ENCODE data around the gene EPHA7. TPM values are rescaled to one million over a fixed set of nuclear protein-coding genes. Genes with fewer than 3 reads are reported as not detected.

EPHA7 gene
- total RNA-seq, 4 donors from 2014 or later, result under 0.01 to 0.39 (median 0.21) TPM

- H3K4me1 ChIP-seq, result peaks cover 6 to 12% of the 10 kb centered on the region in 2 donors
- intact Hi-C loops (cut with DNase I), result no loop called here
- H3K27ac ChIP-seq, result no peak overlapping the region
- H3K4me3 ChIP-seq (replicated peaks in 1 of 3), result no peak overlapping the region
- peaks cover 19% of the 10 kb centered on the region for H3K27me3 ChIP-seq
- no peak for DNase-seq
- no peak for TF ChIP-seq POLR2A (IDR thresholded peaks at IDR 0.05)
- TF ChIP-seq, protein P1, sequence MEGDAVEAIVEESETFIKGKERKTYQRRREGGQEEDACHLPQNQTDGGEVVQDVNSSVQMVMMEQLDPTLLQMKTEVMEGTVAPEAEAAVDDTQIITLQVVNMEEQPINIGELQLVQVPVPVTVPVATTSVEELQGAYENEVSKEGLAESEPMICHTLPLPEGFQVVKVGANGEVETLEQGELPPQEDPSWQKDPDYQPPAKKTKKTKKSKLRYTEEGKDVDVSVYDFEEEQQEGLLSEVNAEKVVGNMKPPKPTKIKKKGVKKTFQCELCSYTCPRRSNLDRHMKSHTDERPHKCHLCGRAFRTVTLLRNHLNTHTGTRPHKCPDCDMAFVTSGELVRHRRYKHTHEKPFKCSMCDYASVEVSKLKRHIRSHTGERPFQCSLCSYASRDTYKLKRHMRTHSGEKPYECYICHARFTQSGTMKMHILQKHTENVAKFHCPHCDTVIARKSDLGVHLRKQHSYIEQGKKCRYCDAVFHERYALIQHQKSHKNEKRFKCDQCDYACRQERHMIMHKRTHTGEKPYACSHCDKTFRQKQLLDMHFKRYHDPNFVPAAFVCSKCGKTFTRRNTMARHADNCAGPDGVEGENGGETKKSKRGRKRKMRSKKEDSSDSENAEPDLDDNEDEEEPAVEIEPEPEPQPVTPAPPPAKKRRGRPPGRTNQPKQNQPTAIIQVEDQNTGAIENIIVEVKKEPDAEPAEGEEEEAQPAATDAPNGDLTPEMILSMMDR (IDR thresholded peaks at IDR 0.05), result no peak
- H3K36me3 ChIP-seq, result no peaks in the 10 kb centered on the region
- no peaks in the 10 kb centered on the region for H3K9me3 ChIP-seq
Measured at GRCh38 chr6:93412452-93412851, 6.9 kb downstream of the EPHA7 start.

DNA sequence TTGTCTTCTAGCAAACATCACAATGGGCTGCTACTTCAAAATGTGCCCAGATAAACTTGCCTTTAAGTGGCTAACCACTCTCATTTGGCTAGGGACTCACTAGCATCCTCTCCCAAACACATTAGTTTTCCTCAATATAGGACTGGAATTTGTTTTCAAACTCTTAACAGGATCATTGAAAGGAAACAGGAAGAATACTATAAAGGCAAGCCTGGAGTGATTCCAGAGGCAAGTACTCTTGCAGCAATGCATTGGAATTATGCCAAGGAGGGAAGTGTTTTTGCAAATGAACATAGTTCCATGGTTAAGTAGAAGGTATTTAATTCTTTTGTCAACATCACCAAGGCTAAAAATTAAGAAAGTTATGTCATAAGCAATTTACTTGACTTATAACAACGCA is 12.2 kb downstream of the EPHA7 start:
- Histone ChIP-seq H3K4me1 (no peaks in the 10 kb centered on the region), H3K27me3 (no peaks in the 10 kb centered on the region), H3K36me3 (no peaks in the 10 kb centered on the region), H3K4me3 (replicated peaks in 1 of 3) (no peak overlapping the region), H3K9me3 (no peaks in the 10 kb centered on the region), H3K27ac (no peak overlapping the region)
- intact Hi-C loops (cut with DNase I), result no loop called here
- no peak for DNase-seq
- no peak for TF ChIP-seq POLR2A (IDR thresholded peaks at IDR 0.05)
- TF ChIP-seq, protein P1 (IDR thresholded peaks at IDR 0.05), result no peak
- 62 to 84% methylated on average over 1 of the region's 1 CpG for WGBS, 2 donors

GRCh38 chr6:93403390-93403789 is 16.0 kb downstream of the EPHA7 start:
- H3K27me3 ChIP-seq, result no peaks in the 10 kb centered on the region
- no peak overlapping the region for H3K27ac ChIP-seq
- 95 to 97% methylated on average over 3 of the region's 3 CpGs for WGBS, 2 donors
- no peak overlapping the region for H3K4me3 ChIP-seq (replicated peaks in 1 of 3)
- TF ChIP-seq, protein P1 (IDR thresholded peaks at IDR 0.05), result no peak
- TF ChIP-seq POLR2A (IDR thresholded peaks at IDR 0.05), result no peak
- no peaks in the 10 kb centered on the region for H3K4me1 ChIP-seq
- no peaks in the 10 kb centered on the region for H3K36me3 ChIP-seq
- intact Hi-C loops (cut with DNase I), result no loop called here
- DNase-seq, result no peak
- no peaks in the 10 kb centered on the region for H3K9me3 ChIP-seq

DNA sequence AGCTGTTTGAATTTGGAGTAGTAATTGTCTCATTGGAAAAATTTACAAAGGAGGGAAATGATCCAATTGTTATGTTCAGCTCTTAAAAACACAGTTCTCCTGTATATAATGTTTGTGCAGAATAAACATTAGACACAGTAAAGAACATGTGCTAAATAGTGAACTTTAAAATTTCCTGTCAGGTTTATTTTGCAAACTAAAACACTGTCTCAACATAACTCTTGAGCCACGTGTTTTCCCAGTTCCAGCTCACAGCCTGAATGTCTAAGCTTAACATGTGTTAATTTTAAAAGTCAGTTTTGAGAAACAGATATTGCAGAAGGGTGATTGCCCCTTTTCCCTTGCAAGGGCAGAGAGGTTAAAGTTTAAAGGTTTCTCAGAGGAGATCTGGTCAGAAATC is 20.6 kb downstream of the EPHA7 start:
- 12% methylated on average over 1 of the region's 1 CpG for WGBS, 2 donors
- Histone ChIP-seq H3K4me1 (no peaks in the 10 kb centered on the region), H3K27me3 (no peaks in the 10 kb centered on the region), H3K4me3 (replicated peaks in 1 of 3) (no peak overlapping the region), H3K36me3 (no peaks in the 10 kb centered on the region), H3K9me3 (no peaks in the 10 kb centered on the region), H3K27ac (no peak overlapping the region)
- no peak for DNase-seq
- intact Hi-C loops (cut with DNase I), result no loop called here
- TF ChIP-seq, protein P1 (IDR thresholded peaks at IDR 0.05), result no peak
- TF ChIP-seq POLR2A (IDR thresholded peaks at IDR 0.05), result no peak

DNA sequence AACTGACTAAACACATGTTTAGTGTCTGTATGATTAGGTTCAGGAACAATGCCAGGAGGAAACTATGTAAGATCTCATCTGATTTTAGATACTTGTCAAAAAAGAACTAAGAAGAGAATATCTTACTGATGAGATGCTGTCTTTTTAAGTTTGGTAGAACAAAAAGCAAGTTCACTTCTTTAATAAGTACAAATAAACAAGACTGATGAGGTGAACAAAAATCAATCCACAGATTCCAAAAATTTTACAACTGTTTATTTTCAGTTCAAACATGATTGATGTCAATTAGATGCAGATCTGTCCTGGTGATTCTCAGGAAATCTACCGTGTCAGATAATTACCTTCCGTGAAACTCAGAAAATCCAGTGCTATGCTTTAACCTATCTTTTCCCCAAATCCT is 24.9 kb downstream of the EPHA7 start:
- Histone ChIP-seq H3K4me3 (replicated peaks in 1 of 3) (no peak overlapping the region), H3K27me3 (no peaks in the 10 kb centered on the region), H3K9me3 (no peaks in the 10 kb centered on the region), H3K27ac (no peak overlapping the region), H3K4me1 (no peaks in the 10 kb centered on the region), H3K36me3 (no peaks in the 10 kb centered on the region)
- 91% methylated on average over 2 of the region's 2 CpGs for WGBS, 2 donors
- no peak for TF ChIP-seq POLR2A (IDR thresholded peaks at IDR 0.05)
- TF ChIP-seq, protein P1 (IDR thresholded peaks at IDR 0.05), result no peak
- no peak for DNase-seq
- intact Hi-C loops (cut with DNase I), result no loop called here

Data from thyroid gland (tissue), 4 donors.